ENCODE measurements around the gene KLF8.
"Not testable (repeated sequence)": the region's sequence is repeated elsewhere in the genome, so short reads cannot be mapped to it uniquely, and the experiment has no call there.

The KLF8 gene

GRCh38 chrX:56232221-56233082 is at the start of gene KLF8:
TSS of gene KLF8 (plus strand) at chrX:56232356. CDS start at chrX:56233335, 979 bp downstream.
- DNase-seq = no peak

- not testable (repeated sequence) for DNase-seq
Measured at GRCh38 chrX:56206945-56207344, 25.2 kb upstream of the KLF8 start.

- DNase-seq = no peak
Measured at GRCh38 chrX:56211701-56212100, 20.5 kb upstream of the KLF8 start.

- no peak for DNase-seq
Measured at GRCh38 chrX:56216332-56216731, 15.8 kb upstream of the KLF8 start.

- DNase-seq = no peak
Measured at GRCh38 chrX:56219700-56220099, 12.5 kb upstream of the KLF8 start.

- no peak for DNase-seq
Measured at GRCh38 chrX:56221101-56221500, 11.1 kb upstream of the KLF8 start.

GRCh38 chrX:56222473-56223000 is 9.6 kb upstream of the KLF8 start:
- no peak for DNase-seq

GRCh38 chrX:56226980-56227379 is 5.2 kb upstream of the KLF8 start:
- DNase-seq = no peak

- no peak for DNase-seq
Measured at GRCh38 chrX:56228914-56229313, 3.2 kb upstream of the KLF8 start.

GRCh38 chrX:56231537-56232090 is 542 bp upstream of the KLF8 start:
- no peak for DNase-seq

GRCh38 chrX:56233100-56233499 is 944 bp downstream of the KLF8 start:
- DNase-seq = no peak

- no peak for DNase-seq
Measured at GRCh38 chrX:56233682-56234081, 1.5 kb downstream of the KLF8 start.

- peak; percentile 22 for DNase-seq
Measured at GRCh38 chrX:56248492-56248891, 16.3 kb downstream of the KLF8 start.

- DNase-seq = no peak
Measured at GRCh38 chrX:56253832-56254703, 21.9 kb downstream of the KLF8 start.

GRCh38 chrX:56268888-56269287 is 36.7 kb downstream of the KLF8 start:
- no peak for DNase-seq

- DNase-seq = no peak
Measured at GRCh38 chrX:56278692-56279091, 46.5 kb downstream of the KLF8 start.

- no peak for DNase-seq
Measured at GRCh38 chrX:56279863-56280262, 47.7 kb downstream of the KLF8 start.

- peak; percentile 1 for DNase-seq
Measured at GRCh38 chrX:56281789-56282188, 49.6 kb downstream of the KLF8 start.

- DNase-seq = no peak
Measured at GRCh38 chrX:56284269-56284668, 52.1 kb downstream of the KLF8 start.

GRCh38 chrX:56288608-56289007 is 56.5 kb downstream of the KLF8 start:
- DNase-seq = no peak

GRCh38 chrX:56289449-56289848 is 57.3 kb downstream of the KLF8 start:
- no peak for DNase-seq

- DNase-seq = no peak
Measured at GRCh38 chrX:56308726-56309125, 76.6 kb downstream of the KLF8 start.

GRCh38 chrX:56309881-56310280 is 77.7 kb downstream of the KLF8 start:
- no peak for DNase-seq
